ENCODE measurements around the gene AIFM3. TPM values are rescaled to one million over a fixed set of nuclear protein-coding genes. Genes with fewer than 3 reads are reported as not detected.
A peak's percentile ranks its signal among the peaks of the same experiment; 100 is the strongest.

The AIFM3 gene
- total and polyA plus RNA-seq, 2 of the 13 experiments (the other 11 are each of a cell fraction or from before 2014, with no cell fraction given): 9.0 to 15.3 TPM

GRCh38 chr22:20951932-20952380, 15.1 kb upstream of the AIFM3 start (continued):
- TF ChIP-seq, protein P1, sequence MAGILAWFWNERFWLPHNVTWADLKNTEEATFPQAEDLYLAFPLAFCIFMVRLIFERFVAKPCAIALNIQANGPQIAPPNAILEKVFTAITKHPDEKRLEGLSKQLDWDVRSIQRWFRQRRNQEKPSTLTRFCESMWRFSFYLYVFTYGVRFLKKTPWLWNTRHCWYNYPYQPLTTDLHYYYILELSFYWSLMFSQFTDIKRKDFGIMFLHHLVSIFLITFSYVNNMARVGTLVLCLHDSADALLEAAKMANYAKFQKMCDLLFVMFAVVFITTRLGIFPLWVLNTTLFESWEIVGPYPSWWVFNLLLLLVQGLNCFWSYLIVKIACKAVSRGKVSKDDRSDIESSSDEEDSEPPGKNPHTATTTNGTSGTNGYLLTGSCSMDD (CRISPR knock-in tag; IDR thresholded peaks at IDR 0.05): no peak
- TF ChIP-seq HNF4A (CRISPR knock-in tag; IDR thresholded peaks at IDR 0.05): peak; percentile 69
- TF ChIP-seq E2F1 (CRISPR knock-in tag; IDR thresholded peaks at IDR 0.05): peak; percentile 32; the same call in 1 of the 2 replicates
- no peak for TF ChIP-seq MAZ (IDR thresholded peaks at IDR 0.05; ENCODE audit: borderline replicate concordance, low read depth, low read length)
- TF ChIP-seq MAZ (CRISPR knock-in tag; IDR thresholded peaks at IDR 0.05; ENCODE audit: low read depth): no peak
- 0 out of 2 replicates have a peak, but pooled peaks have one; percentile 55 for TF ChIP-seq ISX (CRISPR knock-in tag; conservative IDR thresholded peaks at IDR 0.05)
- no peak for TF ChIP-seq EEA1 (CRISPR knock-in tag; IDR thresholded peaks at IDR 0.05; ENCODE audit: borderline replicate concordance)
- no peak for TF ChIP-seq ZFP62 (CRISPR knock-in tag; IDR thresholded peaks at IDR 0.05)
- 0 out of 2 replicates have a peak, but pooled peaks have one; percentile 10 for TF ChIP-seq ZBTB7B (CRISPR knock-in tag; IDR thresholded peaks at IDR 0.05)
- TF ChIP-seq NKX3-1 (CRISPR knock-in tag; IDR thresholded peaks at IDR 0.05): 0 out of 2 replicates have a peak, but pooled peaks have one; percentile 31
- TF ChIP-seq HDAC2 (CRISPR knock-in tag; IDR thresholded peaks at IDR 0.05): peak; percentile 29; the same call in 1 of the 2 replicates
- no peak for TF ChIP-seq POGZ (CRISPR knock-in tag; IDR thresholded peaks at IDR 0.05)
- no peak for TF ChIP-seq DMAP1 (CRISPR knock-in tag; IDR thresholded peaks at IDR 0.05)
- 0 out of 2 replicates have a peak, but pooled peaks have one; percentile 40 for TF ChIP-seq HOXA5 (CRISPR knock-in tag; IDR thresholded peaks at IDR 0.05)
- no peak for TF ChIP-seq KAT2B (IDR thresholded peaks at IDR 0.05; ENCODE audit: borderline replicate concordance, low read depth, low read length)
- TF ChIP-seq SP5 (CRISPR knock-in tag; IDR thresholded peaks at IDR 0.05; ENCODE audit: borderline replicate concordance, low read depth): no peak
- no peak for TF ChIP-seq ZFP90 (CRISPR knock-in tag; IDR thresholded peaks at IDR 0.05; ENCODE audit: borderline replicate concordance)
- TF ChIP-seq ZNF335 (CRISPR knock-in tag; IDR thresholded peaks at IDR 0.05): 0 out of 2 replicates have a peak, but pooled peaks have one; percentile 6
- TF ChIP-seq SKI (IDR thresholded peaks at IDR 0.05; ENCODE audit: partially characterized antibody): no peak
- TF ChIP-seq ZNF841 (CRISPR knock-in tag; IDR thresholded peaks at IDR 0.05; ENCODE audit: borderline replicate concordance): no peak
- TF ChIP-seq, protein P2, sequence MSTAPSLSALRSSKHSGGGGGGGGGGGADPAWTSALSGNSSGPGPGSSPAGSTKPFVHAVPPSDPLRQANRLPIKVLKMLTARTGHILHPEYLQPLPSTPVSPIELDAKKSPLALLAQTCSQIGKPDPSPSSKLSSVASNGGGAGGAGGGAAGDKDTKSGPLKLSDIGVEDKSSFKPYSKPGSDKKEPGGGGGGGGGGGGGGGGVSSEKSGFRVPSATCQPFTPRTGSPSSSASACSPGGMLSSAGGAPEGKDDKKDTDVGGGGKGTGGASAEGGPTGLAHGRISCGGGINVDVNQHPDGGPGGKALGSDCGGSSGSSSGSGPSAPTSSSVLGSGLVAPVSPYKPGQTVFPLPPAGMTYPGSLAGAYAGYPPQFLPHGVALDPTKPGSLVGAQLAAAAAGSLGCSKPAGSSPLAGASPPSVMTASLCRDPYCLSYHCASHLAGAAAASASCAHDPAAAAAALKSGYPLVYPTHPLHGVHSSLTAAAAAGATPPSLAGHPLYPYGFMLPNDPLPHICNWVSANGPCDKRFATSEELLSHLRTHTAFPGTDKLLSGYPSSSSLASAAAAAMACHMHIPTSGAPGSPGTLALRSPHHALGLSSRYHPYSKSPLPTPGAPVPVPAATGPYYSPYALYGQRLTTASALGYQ (CRISPR knock-in tag; IDR thresholded peaks at IDR 0.05): peak; percentile 69; the same call in 1 of the 2 replicates
- 0 out of 2 replicates have a peak, but pooled peaks have one; percentile 45 for TF ChIP-seq FOXP4 (CRISPR knock-in tag; IDR thresholded peaks at IDR 0.05)
